ENCODE results near the gene SAMD4B.

DNA sequence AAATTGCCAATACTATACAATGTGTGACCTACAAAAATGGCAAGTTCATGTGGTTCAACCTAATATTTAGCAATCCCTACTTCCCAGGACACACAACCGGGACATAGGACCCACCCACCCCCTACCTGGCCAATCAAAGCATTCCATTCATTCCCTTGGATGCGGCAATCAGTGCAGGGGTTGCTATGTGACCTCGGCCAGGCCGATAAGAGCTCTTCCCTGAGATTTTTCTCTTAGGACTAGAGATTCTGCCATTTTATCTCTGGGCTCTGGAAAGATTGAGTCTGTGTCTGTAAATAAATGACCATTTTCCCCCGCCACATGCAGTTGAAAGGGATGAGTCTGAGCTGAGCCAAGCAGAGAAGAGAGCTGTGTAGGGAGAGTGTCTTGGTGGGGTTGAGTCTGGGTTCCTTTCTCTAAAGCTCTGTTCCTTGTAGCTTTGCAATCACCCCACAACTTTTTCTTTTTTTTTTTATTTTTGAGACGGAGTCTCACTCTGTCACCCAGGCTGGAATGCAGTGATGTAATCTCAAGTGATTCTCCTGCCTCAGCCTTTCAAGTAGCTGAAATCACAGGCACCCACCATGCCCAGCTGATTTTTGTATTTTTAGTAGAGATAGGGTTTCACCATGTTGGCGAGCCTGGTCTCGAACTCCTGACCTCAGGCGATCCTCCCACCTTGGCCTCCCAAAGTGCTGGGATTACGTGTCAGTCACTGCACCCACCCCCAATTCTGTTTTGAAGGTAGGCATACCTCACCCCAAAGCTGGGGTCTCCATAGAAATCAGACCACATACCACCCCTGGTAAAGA is 38.6 kb upstream of the SAMD4B start:
- TF ChIP-seq, protein P1, sequence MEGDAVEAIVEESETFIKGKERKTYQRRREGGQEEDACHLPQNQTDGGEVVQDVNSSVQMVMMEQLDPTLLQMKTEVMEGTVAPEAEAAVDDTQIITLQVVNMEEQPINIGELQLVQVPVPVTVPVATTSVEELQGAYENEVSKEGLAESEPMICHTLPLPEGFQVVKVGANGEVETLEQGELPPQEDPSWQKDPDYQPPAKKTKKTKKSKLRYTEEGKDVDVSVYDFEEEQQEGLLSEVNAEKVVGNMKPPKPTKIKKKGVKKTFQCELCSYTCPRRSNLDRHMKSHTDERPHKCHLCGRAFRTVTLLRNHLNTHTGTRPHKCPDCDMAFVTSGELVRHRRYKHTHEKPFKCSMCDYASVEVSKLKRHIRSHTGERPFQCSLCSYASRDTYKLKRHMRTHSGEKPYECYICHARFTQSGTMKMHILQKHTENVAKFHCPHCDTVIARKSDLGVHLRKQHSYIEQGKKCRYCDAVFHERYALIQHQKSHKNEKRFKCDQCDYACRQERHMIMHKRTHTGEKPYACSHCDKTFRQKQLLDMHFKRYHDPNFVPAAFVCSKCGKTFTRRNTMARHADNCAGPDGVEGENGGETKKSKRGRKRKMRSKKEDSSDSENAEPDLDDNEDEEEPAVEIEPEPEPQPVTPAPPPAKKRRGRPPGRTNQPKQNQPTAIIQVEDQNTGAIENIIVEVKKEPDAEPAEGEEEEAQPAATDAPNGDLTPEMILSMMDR (IDR thresholded peaks at IDR 0.05) = no peak
- TF ChIP-seq POLR2A (IDR thresholded peaks at IDR 0.05) = no peak
- TF ChIP-seq EP300 (IDR thresholded peaks at IDR 0.05) = no peak
